Coronary artery (tissue), 2 donors: ENCODE results near the gene DBNL.

Source experiments
- DNase-seq: peaks from one replicate; pipeline ENCODE4 v3.0.0-alpha.2; 2017; ENCODE audit warnings: low spot score
- H3K27ac ChIP-seq, 2 donors: fragments of 200-600 bp; sonication (generic); one replicate each; pipeline ENCODE4 v1.5.1; 2016 to 2019
- H3K4me3 ChIP-seq: fragments of 200-600 bp; sonication (generic); 2 replicates; pipeline ENCODE4 v1.5.1; 2016; ENCODE audit warnings: mild to moderate bottlenecking, moderate library complexity
- TF ChIP-seq, protein P1 (sequence below): fragments of 200-600 bp; sonication (generic); IDR thresholded peaks from one replicate; pipeline ENCODE4 v1.5.1; 2019; ENCODE audit warnings: antibody characterized with exemption

The DBNL gene

DNA sequence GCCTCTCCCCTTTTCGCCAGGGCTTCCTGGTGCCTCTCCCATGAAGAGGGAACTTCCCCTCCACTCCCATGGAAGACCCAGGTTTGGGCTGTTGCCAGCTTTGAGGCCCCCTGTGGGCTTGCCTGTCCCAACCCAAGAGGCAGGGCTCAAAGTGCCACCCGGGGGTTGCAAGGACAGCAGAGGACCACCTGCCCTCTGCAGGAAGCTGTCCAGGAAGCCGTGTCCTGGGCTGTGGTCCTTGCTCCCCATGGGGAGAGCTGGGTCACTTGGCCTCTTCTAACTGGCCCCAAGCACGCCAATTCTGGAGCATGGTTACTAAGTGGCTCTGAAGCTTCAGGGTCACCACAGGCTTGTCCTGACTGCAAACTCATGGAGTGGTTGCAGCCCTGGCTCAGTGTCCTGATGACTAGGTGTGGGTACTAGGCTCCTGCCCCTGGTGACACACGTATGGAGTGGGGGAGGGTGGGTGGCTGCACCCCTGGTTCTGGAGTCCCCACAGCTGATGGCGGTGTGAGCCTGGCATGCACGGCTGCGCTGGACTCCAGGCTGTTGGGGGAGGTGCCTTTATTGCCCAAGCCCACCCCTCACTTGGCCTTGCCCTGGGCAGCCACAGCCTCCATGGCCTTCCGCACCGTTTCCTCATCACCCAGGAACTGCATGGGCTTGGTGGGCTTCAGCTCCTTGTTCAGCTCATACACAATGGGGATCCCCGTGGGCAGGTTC, 17.8 kb downstream of the DBNL start:
- DNase-seq = peak; percentile 73
- Histone ChIP-seq H3K27ac (peak overlapping the region in 1 of 2 donors; percentile 57), H3K4me3 (no peak overlapping the region)
- TF ChIP-seq, protein P1, sequence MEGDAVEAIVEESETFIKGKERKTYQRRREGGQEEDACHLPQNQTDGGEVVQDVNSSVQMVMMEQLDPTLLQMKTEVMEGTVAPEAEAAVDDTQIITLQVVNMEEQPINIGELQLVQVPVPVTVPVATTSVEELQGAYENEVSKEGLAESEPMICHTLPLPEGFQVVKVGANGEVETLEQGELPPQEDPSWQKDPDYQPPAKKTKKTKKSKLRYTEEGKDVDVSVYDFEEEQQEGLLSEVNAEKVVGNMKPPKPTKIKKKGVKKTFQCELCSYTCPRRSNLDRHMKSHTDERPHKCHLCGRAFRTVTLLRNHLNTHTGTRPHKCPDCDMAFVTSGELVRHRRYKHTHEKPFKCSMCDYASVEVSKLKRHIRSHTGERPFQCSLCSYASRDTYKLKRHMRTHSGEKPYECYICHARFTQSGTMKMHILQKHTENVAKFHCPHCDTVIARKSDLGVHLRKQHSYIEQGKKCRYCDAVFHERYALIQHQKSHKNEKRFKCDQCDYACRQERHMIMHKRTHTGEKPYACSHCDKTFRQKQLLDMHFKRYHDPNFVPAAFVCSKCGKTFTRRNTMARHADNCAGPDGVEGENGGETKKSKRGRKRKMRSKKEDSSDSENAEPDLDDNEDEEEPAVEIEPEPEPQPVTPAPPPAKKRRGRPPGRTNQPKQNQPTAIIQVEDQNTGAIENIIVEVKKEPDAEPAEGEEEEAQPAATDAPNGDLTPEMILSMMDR = no peak

DNA sequence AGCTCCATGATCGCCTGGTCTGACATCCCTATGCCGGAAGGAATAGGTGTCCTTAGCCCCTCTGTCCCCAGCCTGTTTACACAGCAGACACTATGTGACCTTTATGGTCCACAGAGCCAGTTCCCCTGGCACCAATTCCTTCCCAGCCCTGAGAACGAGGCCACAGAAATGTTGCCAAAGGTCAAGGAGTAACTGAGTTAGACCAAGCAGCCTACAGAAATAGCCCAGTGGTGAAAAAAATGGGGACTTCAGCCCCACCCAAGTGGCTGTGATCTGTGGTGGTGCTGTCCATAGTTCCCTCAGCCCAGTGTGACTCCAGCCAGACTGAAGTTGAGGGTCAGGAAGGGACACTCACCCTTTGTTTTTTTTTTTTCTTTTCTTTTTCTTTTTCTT, 18.4 kb downstream of the DBNL start:
- H3K4me3 ChIP-seq = no peak overlapping the region
- peak overlapping the region in 1 of 2 donors; percentile 57 for H3K27ac ChIP-seq
- TF ChIP-seq, protein P1 = no peak
- DNase-seq = no peak

DNA sequence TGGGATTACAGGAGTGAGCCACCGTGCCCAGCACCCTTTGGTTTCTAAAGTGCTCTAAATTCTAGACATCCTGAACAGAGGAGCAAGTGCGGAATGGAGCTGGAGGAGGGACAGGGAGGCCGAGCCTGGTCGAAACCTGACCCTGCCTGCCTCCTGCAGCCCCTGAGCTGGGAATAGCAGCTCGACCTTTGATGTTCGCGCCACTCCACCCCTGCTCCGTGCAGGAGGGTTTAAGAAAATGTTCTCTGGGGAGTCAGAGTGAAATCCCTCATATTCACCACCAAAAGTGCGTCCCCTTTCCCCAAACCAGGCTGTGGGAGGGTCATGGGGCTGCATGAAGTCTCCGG, 19.0 kb downstream of the DBNL start:
- TF ChIP-seq, protein P1 = no peak
- Histone ChIP-seq H3K27ac (peak overlapping the region in 1 of 2 donors; percentile 43), H3K4me3 (no peak overlapping the region)
- DNase-seq = no peak

DNA sequence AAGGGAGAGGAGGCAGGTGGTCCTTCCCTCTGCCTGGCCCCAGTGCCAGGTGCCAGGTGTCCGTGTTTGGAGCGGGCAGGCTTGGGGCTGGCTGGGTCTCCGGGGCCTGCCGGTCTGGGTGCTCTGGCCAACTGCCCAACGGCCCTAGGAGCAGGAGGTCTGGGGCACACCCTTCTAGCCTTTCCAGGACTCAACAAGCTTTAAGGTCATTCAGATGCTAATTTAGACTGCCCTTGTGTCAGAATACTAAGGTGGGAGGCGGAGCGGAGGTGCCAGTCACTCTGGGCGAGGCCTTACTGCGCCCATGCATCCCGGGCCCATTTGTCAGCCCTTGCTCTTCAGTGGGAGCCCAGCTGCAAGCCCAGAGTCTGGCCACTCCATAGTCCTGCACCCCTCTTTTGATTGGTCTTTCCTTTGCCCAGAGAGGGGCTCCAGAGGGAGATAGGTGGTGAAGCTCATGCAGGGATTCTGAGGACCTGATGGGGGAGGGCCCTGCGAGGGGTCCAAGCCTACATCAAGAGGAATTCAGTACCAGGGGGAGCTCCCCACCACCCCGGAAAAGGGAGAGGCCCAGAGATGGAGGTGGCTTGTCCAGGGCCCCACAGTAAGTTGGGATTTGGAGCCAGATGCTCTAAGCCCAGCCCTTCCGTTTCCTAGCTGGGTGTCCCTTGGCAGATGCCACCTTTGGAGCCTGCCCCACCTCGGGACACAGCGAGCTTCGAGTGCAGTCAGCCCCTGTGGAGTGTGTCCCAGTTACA, 19.6 kb downstream of the DBNL start:
- peak overlapping the region; percentile 35 to 43 for H3K27ac ChIP-seq
- peak; percentile 73 for DNase-seq
- TF ChIP-seq, protein P1 = no peak
- no peak overlapping the region for H3K4me3 ChIP-seq

DNA sequence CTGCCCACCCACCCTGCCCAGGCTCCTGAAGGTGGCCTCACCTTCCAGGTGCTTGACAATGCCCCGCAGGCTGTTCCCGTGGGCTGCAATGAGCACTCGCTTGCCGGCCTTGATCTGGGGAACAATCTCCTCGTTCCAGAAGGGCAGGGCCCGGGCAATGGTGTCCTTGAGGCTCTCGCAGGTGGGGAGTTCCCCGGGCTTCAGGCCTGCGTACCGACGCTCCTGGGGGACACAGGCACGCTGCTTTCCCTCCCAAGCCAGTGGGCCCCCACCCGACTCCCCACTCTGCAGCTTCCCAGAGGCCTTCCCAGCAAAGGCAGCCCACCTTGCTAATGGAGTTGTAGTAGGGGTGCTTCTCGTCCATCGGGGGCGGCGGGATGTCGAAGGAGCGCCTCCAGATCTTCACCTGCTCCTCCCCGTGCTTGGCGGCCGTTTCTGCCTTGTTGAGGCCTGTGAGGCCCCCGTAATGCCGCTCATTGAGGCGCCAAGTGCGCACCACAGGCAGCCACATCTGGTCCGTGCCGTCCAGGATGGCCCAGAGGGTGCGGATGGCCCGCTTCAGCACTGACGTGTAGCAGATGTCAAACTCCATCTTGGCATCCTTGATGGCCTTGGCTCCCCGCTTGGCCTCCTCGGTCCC, 20.4 kb downstream of the DBNL start:
- peak; percentile 67 for DNase-seq
- Histone ChIP-seq H3K27ac (peak overlapping the region; percentile 19 to 35), H3K4me3 (peak overlapping the region; percentile 46)
- TF ChIP-seq, protein P1 = no peak

DNA sequence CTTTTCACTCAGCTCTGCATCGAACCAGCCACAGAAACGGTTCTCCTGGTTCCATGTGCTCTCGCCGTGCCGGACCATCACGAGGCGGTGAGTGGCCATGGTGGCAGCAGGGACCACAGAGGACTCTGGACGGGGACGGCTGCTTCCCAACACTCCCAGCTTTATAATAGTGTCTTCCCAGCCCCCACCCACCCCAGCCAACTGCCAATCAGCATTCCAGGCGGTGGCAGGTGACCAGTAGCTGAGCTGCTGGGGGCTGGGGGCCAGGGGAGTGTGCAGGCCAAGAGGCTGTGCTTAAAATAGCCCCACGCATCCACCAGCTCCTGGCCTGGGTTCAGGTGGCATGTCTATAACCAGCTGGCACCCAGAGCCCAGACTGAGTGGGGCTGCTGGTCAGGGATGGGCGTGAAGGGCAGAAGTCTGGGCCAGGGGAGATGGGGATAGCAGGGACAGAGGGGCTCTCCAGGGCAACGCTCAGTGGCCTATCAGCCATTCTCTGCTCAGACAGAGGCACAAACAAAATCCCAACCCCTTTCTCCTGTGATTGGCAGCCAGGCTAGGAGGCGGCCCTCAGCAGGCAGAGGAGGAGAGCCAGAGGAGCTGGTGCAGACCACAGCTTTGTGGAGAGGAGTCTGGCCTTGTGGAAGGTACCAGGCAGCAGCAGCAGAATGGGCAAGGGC, 21.1 kb downstream of the DBNL start, which contains the start of gene PGAM2:
TSS of gene PGAM2 (minus strand) at position 137 of the 680 bp plus-strand sequence. CDS start at position 99, 38 bp downstream.
- TF ChIP-seq, protein P1 = no peak
- peak within 1 kb of the TSS; percentile 19 to 35 for H3K27ac ChIP-seq
- peak within 1 kb of the TSS; percentile 46 for H3K4me3 ChIP-seq
- DNase-seq = peak; percentile 85
